HG03439 (cell line): ENCODE data around the gene PXDC1.
A peak's percentile ranks its signal among the peaks of the same experiment; 100 is the strongest.

Experiments
- ATAC-seq: cut with Tn5 transposase; IDR thresholded peaks from one replicate; pipeline ENCODE4 v1.9.1; 2021; ENCODE audit warnings: mild to moderate bottlenecking, moderate library complexity; ENCODE audit not compliant: unreplicated experiment

The PXDC1 gene

GRCh38 chr6:3749067-3749841 is 2.3 kb downstream of the PXDC1 start:
- ATAC-seq: no peak

- no peak for ATAC-seq
These were observed 3.1 kb downstream of the PXDC1 start for GRCh38 chr6:3748208-3749066.

- ATAC-seq: no peak
These were observed 4.3 kb downstream of the PXDC1 start for GRCh38 chr6:3747100-3747737.

- ATAC-seq: no peak
These were observed 4.8 kb downstream of the PXDC1 start for GRCh38 chr6:3746696-3747095.

- peak; percentile 46 for ATAC-seq
These were observed 5.3 kb downstream of the PXDC1 start for GRCh38 chr6:3746119-3746691.

- no peak for ATAC-seq
These were observed 5.9 kb downstream of the PXDC1 start for GRCh38 chr6:3745566-3746118.

- no peak for ATAC-seq
These were observed 6.5 kb downstream of the PXDC1 start for GRCh38 chr6:3744901-3745470.

GRCh38 chr6:3744211-3744900 is 7.2 kb downstream of the PXDC1 start:
- no peak for ATAC-seq

GRCh38 chr6:3743541-3743940 is 8.0 kb downstream of the PXDC1 start:
- no peak for ATAC-seq

- ATAC-seq: peak; percentile 67
These were observed 8.8 kb downstream of the PXDC1 start for GRCh38 chr6:3742426-3743344.

GRCh38 chr6:3742076-3742425 is 9.5 kb downstream of the PXDC1 start:
- no peak for ATAC-seq

GRCh38 chr6:3741477-3741871 is 10.0 kb downstream of the PXDC1 start:
- no peak for ATAC-seq

- no peak for ATAC-seq
These were observed 10.7 kb downstream of the PXDC1 start for GRCh38 chr6:3740551-3741476.

- ATAC-seq: no peak
These were observed 12.1 kb downstream of the PXDC1 start for GRCh38 chr6:3739311-3739897.

GRCh38 chr6:3738381-3739131 is 13.0 kb downstream of the PXDC1 start:
- no peak for ATAC-seq

- ATAC-seq: no peak
These were observed 13.7 kb downstream of the PXDC1 start for GRCh38 chr6:3737831-3738210.
